HG03439 (cell line): Measurements from ENCODE around the gene ZNF888.
"Not testable (repeated sequence)": the region's sequence is repeated elsewhere in the genome, so short reads cannot be mapped to it uniquely, and the experiment has no call there.

Experiments used
- ATAC-seq: cut with Tn5 transposase; IDR thresholded peaks from one replicate; pipeline ENCODE4 v1.9.1; 2021; ENCODE audit warnings: mild to moderate bottlenecking, moderate library complexity; ENCODE audit not compliant: unreplicated experiment

ZNF888 gene

GRCh38 chr19:52941941-52942385 lies 18.7 kb upstream of the ZNF888 start:
- peak; percentile 12 for ATAC-seq

- ATAC-seq = not testable (repeated sequence)
These were observed 18.3 kb upstream of the ZNF888 start for GRCh38 chr19:52941523-52941922.

- ATAC-seq = not testable (repeated sequence)
These were observed 17.7 kb upstream of the ZNF888 start for GRCh38 chr19:52940905-52941304.

GRCh38 chr19:52938761-52939160 lies 15.5 kb upstream of the ZNF888 start:
- ATAC-seq = no peak

- ATAC-seq = no peak
These were observed 13.7 kb upstream of the ZNF888 start for GRCh38 chr19:52936954-52937325.

- ATAC-seq = no peak
These were observed 13.1 kb upstream of the ZNF888 start for GRCh38 chr19:52936151-52936953.

GRCh38 chr19:52935434-52935833 lies 12.2 kb upstream of the ZNF888 start:
- no peak for ATAC-seq

GRCh38 chr19:52924641-52925040 lies 1.4 kb upstream of the ZNF888 start:
- not testable (repeated sequence) for ATAC-seq

- no peak for ATAC-seq
These were observed 758 bp upstream of the ZNF888 start for GRCh38 chr19:52923778-52924593.

- no peak for ATAC-seq
These were observed 5.7 kb downstream of the ZNF888 start for GRCh38 chr19:52917531-52917930.

GRCh38 chr19:52910648-52911047 lies 12.6 kb downstream of the ZNF888 start:
- no peak for ATAC-seq

- ATAC-seq = not testable (repeated sequence)
These were observed 19.0 kb downstream of the ZNF888 start for GRCh38 chr19:52904052-52904780.

- no peak for ATAC-seq
These were observed 21.4 kb downstream of the ZNF888 start for GRCh38 chr19:52901842-52902241.

GRCh38 chr19:52898596-52898995 lies 24.6 kb downstream of the ZNF888 start:
- not testable (repeated sequence) for ATAC-seq

GRCh38 chr19:52898101-52898500 lies 25.1 kb downstream of the ZNF888 start:
- no peak for ATAC-seq

GRCh38 chr19:52897138-52897935 lies 25.9 kb downstream of the ZNF888 start, which contains the start of gene ZNF320:
Gene ZNF320 (minus strand): TSS chr19:52897635. CDS start chr19:52890255, 7,380 bp downstream.
- peak; percentile 95 for ATAC-seq

- ATAC-seq = peak; percentile 22
These were observed 26.6 kb downstream of the ZNF888 start for GRCh38 chr19:52896431-52897137.

- ATAC-seq = no peak
These were observed 31.9 kb downstream of the ZNF888 start for GRCh38 chr19:52891336-52891735.

GRCh38 chr19:52889931-52890330 lies 33.3 kb downstream of the ZNF888 start:
- no peak for ATAC-seq

- no peak for ATAC-seq
These were observed 34.2 kb downstream of the ZNF888 start for GRCh38 chr19:52889076-52889475.
